H1 (cell line): ENCODE measurements around the gene NKAIN2. TPM values are rescaled to one million over a fixed set of nuclear protein-coding genes. Genes with fewer than 3 reads are reported as not detected.
A peak's percentile ranks its signal among the peaks of the same experiment; 100 is the strongest.

ENCODE experiments used
- CTCF ChIA-PET: fragments of 300-600 bp; sonication (Branson Sonifier 250); formaldehyde crosslinking; loops from one replicate; lab custom pipeline; 2021; ENCODE audit not compliant: partially characterized antibody; lab: Charles Lee
- POLR2A ChIA-PET: fragments of 300-600 bp; sonication (Branson Sonifier 250); formaldehyde crosslinking; loops from one replicate; lab custom pipeline; 2021; ENCODE audit warnings: inconsistent platforms; ENCODE audit not compliant: partially characterized antibody; lab: Charles Lee
- DNase-seq, 2 experiments: peaks; one replicate each; pipeline versions ENCODE4 v3.0.0 to v3.0.0-alpha.2; 2010 to 2022; ENCODE audit warnings: low spot score in 2 of 2, low read depth in 1 of 2, mixed read lengths in 1 of 2
- FAIRE-seq: peaks from 2 replicates; lab custom pipeline; 2011; peaks lifted over from hg19 to GRCh38; lab: Jason Lieb, UNC
- H2AFZ ChIP-seq: 2 replicates; pipeline ENCODE4 v1.8.1; 2012; ENCODE audit warnings: low read length, inconsistent platforms
- H2AK5ac ChIP-seq: 2 replicates; pipeline ENCODE4 v1.6.1; 2013; ENCODE audit warnings: low read depth, low read length
- H2BK120ac ChIP-seq: replicated peaks from 2 replicates; pipeline ENCODE3; 2013; ENCODE audit warnings: low read depth, low read length, inconsistent platforms
- H2BK12ac ChIP-seq: 2 replicates; pipeline ENCODE4 v1.6.1; 2013; ENCODE audit warnings: low read depth, low read length
- H2BK15ac ChIP-seq: 2 replicates; pipeline ENCODE4 v1.6.1; 2013; ENCODE audit warnings: low read length
- H2BK20ac ChIP-seq: 2 replicates; pipeline ENCODE4 v1.6.1; 2013; ENCODE audit warnings: low read length
- H2BK5ac ChIP-seq: 2 replicates; pipeline ENCODE4 v1.6.1; 2013; ENCODE audit warnings: low read depth, low read length
- H3K14ac ChIP-seq: 2 replicates; pipeline ENCODE4 v1.6.1; 2013; ENCODE audit warnings: inconsistent platforms; ENCODE audit not compliant: insufficient read length
- H3K18ac ChIP-seq: 2 replicates; pipeline ENCODE4 v1.6.1; 2013; ENCODE audit warnings: low read length; ENCODE audit errors: extremely low read depth
- H3K23ac ChIP-seq: 2 replicates; pipeline ENCODE4 v1.6.1; 2013; ENCODE audit warnings: inconsistent platforms; ENCODE audit not compliant: insufficient read length
- H3K23me2 ChIP-seq: 2 replicates; pipeline ENCODE4 v1.6.1; 2013; ENCODE audit warnings: low read depth, low read length
- H3K27ac ChIP-seq: 2 replicates; pipeline ENCODE4 v1.6.1; 2011; ENCODE audit warnings: low read depth, low read length, inconsistent platforms
- H3K27me3 ChIP-seq, 4 experiments: replicated peaks in 1 of 4; 1 replicate in 1 of 4; 2 replicates in 3 of 4; pipeline versions ENCODE4 v1.6.1 to v1.8.1; 2011 to 2013; ENCODE audit warnings: low read length in 3 of 4, mild to moderate bottlenecking in 3 of 4, inconsistent platforms in 2 of 4, mixed read lengths in 2 of 4, moderate library complexity in 1 of 4; ENCODE audit not compliant: control insufficient read depth in 3 of 4, insufficient read depth in 3 of 4; ENCODE audit errors: extremely low read depth in 1 of 4
- H3K36me3 ChIP-seq, 4 experiments: 2 replicates each; pipeline versions ENCODE4 v1.6.1 to v1.8.1; 2011 to 2013; ENCODE audit warnings: mild to moderate bottlenecking in 4 of 4, low read length in 3 of 4, moderate library complexity in 2 of 4, control low read depth in 1 of 4, inconsistent platforms in 1 of 4; ENCODE audit not compliant: insufficient read depth in 4 of 4, control insufficient read depth in 2 of 4
- H3K4ac ChIP-seq: replicated peaks from 2 replicates; pipeline ENCODE3; 2013; ENCODE audit warnings: low read length, low read depth, mixed read lengths, inconsistent platforms; ENCODE audit not compliant: insufficient read length
- H3K4me1 ChIP-seq, 4 experiments: replicated peaks in 1 of 4; 1 replicate in 1 of 4; 2 replicates in 3 of 4; pipeline versions ENCODE4 v1.6.1 to v1.8.1; 2011 to 2013; ENCODE audit warnings: low read length in 3 of 4, inconsistent platforms in 2 of 4, mixed read lengths in 1 of 4; ENCODE audit not compliant: insufficient read depth in 4 of 4, control insufficient read depth in 3 of 4
- H3K4me2 ChIP-seq, 2 experiments: 2 replicates each; pipeline versions ENCODE4 v1.6.1 to v1.8.1; 2011 to 2013; ENCODE audit warnings: low read depth in 2 of 2, low read length in 2 of 2, control low read depth in 1 of 2, inconsistent platforms in 1 of 2, mild to moderate bottlenecking in 1 of 2; ENCODE audit not compliant: insufficient read depth in 1 of 2
- H3K4me3 ChIP-seq, 4 experiments: fragments of 200-600, 300-600 bp in 1 of 4; sonication (generic), shearing (Covaris generic), sonication (Bioruptor Twin) in 1 of 4; 2 replicates each; pipeline versions ENCODE4 v1.5.1 to v1.8.1; 2011 to 2016; ENCODE audit warnings: low read length in 4 of 4, low read depth in 3 of 4, control low read depth in 2 of 4, inconsistent platforms in 2 of 4, mild to moderate bottlenecking in 2 of 4, mixed read lengths in 1 of 4, moderate library complexity in 1 of 4; ENCODE audit not compliant: insufficient read depth in 2 of 4; ENCODE audit errors: extremely low read depth in 1 of 4
- H3K56ac ChIP-seq: replicated peaks from 2 replicates; pipeline ENCODE3; 2013; ENCODE audit warnings: low read depth, mild to moderate bottlenecking, mixed read lengths, low read length, inconsistent platforms; ENCODE audit not compliant: insufficient read length
- H3K79me1 ChIP-seq: 2 replicates; pipeline ENCODE4 v1.6.1; 2013; ENCODE audit warnings: low read depth, low read length, control low read depth
- H3K79me2 ChIP-seq, 2 experiments: 2 replicates each; pipeline versions ENCODE4 v1.6.1 to v1.8.1; 2012 to 2013; ENCODE audit warnings: low read length in 2 of 2, mild to moderate bottlenecking in 2 of 2, inconsistent platforms in 1 of 2; ENCODE audit not compliant: insufficient read depth in 2 of 2, control insufficient read depth in 1 of 2
- H3K9ac ChIP-seq, 4 experiments: replicated peaks in 1 of 4; 1 replicate in 1 of 4; 2 replicates in 3 of 4; pipeline versions ENCODE4 v1.6.1 to v1.8.1; 2011 to 2013; ENCODE audit warnings: low read depth in 3 of 4, low read length in 3 of 4, control low read depth in 2 of 4, mild to moderate bottlenecking in 2 of 4, moderate library complexity in 2 of 4, inconsistent platforms in 1 of 4; ENCODE audit errors: extremely low read depth in 1 of 4
- H3K9me3 ChIP-seq, 2 experiments: 2 replicates each; pipeline versions ENCODE4 v1.6.1 to v1.8.1; 2012 to 2013; ENCODE audit warnings: mild to moderate bottlenecking in 2 of 2, moderate library complexity in 2 of 2, control low read depth in 1 of 2, inconsistent platforms in 1 of 2, low read depth in 1 of 2, low read length in 1 of 2, mixed read lengths in 1 of 2; ENCODE audit not compliant: insufficient read depth in 2 of 2
- H4K20me1 ChIP-seq, 2 experiments: replicated peaks in 1 of 2; 2 replicates each; pipeline versions ENCODE3 to v1.8.1; 2011 to 2013; ENCODE audit warnings: inconsistent platforms in 2 of 2, low read length in 2 of 2, mild to moderate bottlenecking in 1 of 2; ENCODE audit not compliant: insufficient read depth in 2 of 2, control insufficient read depth in 1 of 2
- H4K5ac ChIP-seq: 2 replicates; pipeline ENCODE4 v1.6.1; 2013; ENCODE audit warnings: low read length, low read depth, mixed read lengths, inconsistent platforms; ENCODE audit not compliant: insufficient read length
- H4K8ac ChIP-seq: 2 replicates; pipeline ENCODE4 v1.8.0; 2013; ENCODE audit warnings: mild to moderate bottlenecking, moderate library complexity, low read length, inconsistent platforms; ENCODE audit not compliant: insufficient read depth; ENCODE audit errors: extremely low read depth
- H4K91ac ChIP-seq: replicated peaks from 2 replicates; pipeline ENCODE3; 2013; ENCODE audit warnings: low read length, mixed read lengths, inconsistent platforms; ENCODE audit not compliant: insufficient read length
- BRCA1 ChIP-seq: IDR thresholded peaks from 2 replicates; pipeline ENCODE4 v1.6.1; 2012; ENCODE audit warnings: low read depth, low read length, improper control_type of control experiment
- RAD21 ChIP-seq, 2 experiments: IDR thresholded peaks in 1 of 2; conservative IDR thresholded peaks in 1 of 2; 2 replicates each; pipeline ENCODE4 v1.6.1; 2011; ENCODE audit warnings: low read depth in 2 of 2, low read length in 2 of 2, improper control_type of control experiment in 1 of 2, inconsistent platforms in 1 of 2, mild to moderate bottlenecking in 1 of 2, moderate library complexity in 1 of 2
- WGBS, 2 experiments: shearing (Covaris generic) in 1 of 2; methylation state at CpG; one replicate each; pipeline versions ENCODE4 v1.1.6 to v1.1.7; 2013 to 2015; ENCODE audit warnings: low lambda C conversion rate in 2 of 2, mixed read lengths in 2 of 2, inconsistent platforms in 1 of 2, low coverage in 1 of 2, missing lambda C conversion rate in 1 of 2; ENCODE audit not compliant: insufficient replicate concordance in 2 of 2, insufficient coverage in 1 of 2, insufficient read length in 1 of 2; ENCODE audit errors: extremely low coverage in 1 of 2, missing lambda C conversion rate in 1 of 2; 5-methylcytosine and 5-hydroxymethylcytosine counted together
- polyA plus RNA-seq, 7 experiments: library from polyadenylated mRNA; depleted of rRNA in 3 of 7; stranded (reverse) in 5 of 7; unstranded in 2 of 7; fragments of >200 nt in 5 of 7; fragments of 200-250 nt in 2 of 7; gene quantifications; 1 replicate in 5 of 7; 2 replicates in 1 of 7; 4 replicates in 1 of 7; pipeline versions ENCODE4 v1.2.1 to v1.2.3, GENCODE V29; 2011 to 2013; ENCODE audit warnings: missing spikeins in 2 of 7, mixed read lengths in 2 of 7
- total RNA-seq: library from RNA; stranded (reverse); fragmentation: NEBNext Ultra II Directional; extraction: Animal tissue kit (Norgen Biotek cat#: 25700); gene quantifications from 2 replicates; pipeline ENCODE4 v1.2.1, GENCODE V29; 2021

Gene NKAIN2
- total and polyA plus RNA-seq, 2 of the 8 experiments (the other 6 are each of a cell fraction or from before 2014, with no cell fraction given), result 0.20 to 0.34 TPM

GRCh38 chr6:124052120-124052519, 248.5 kb downstream of the NKAIN2 start:
- H4K91ac ChIP-seq, result no peak overlapping the region
- no peak overlapping the region for H3K23ac ChIP-seq
- no peak overlapping the region for H2BK5ac ChIP-seq
- H2BK15ac ChIP-seq, result no peak overlapping the region
- H3K9me3 ChIP-seq, result no peaks in the 10 kb centered on the region
- no peak overlapping the region for H2BK120ac ChIP-seq
- no peak overlapping the region for H3K4me2 ChIP-seq
- H2BK12ac ChIP-seq, result no peak overlapping the region
- no peaks in the 10 kb centered on the region for H3K23me2 ChIP-seq
- ChIA-PET CTCF (interaction anchor here (0.7 to 1.3 kb wide), 2 partner anchors 16 to 159 kb away, joined by 3 read pairs; no protein-coding TSS in a partner anchor), POLR2A (no interaction called here)
- H3K27me3 ChIP-seq, result no peaks in the 10 kb centered on the region
- no peak overlapping the region for H3K18ac ChIP-seq
- no peaks in the 10 kb centered on the region for H3K79me1 ChIP-seq
- H3K79me2 ChIP-seq, result no peaks in the 10 kb centered on the region
- no peaks in the 10 kb centered on the region for H3K36me3 ChIP-seq
- H3K56ac ChIP-seq, result no peak overlapping the region
- DNase-seq (no peak), FAIRE-seq (no peak)
- H3K4me3 ChIP-seq, result no peak overlapping the region
- no peaks in the 10 kb centered on the region for H3K4me1 ChIP-seq
- H3K27ac ChIP-seq, result no peak overlapping the region
- H3K9ac ChIP-seq, result no peak overlapping the region
- TF ChIP-seq RAD21 (IDR thresholded peaks at IDR 0.05 in 1 of 2, conservative IDR thresholded peaks at IDR 0.05 in 1 of 2; ENCODE audit: low read depth in 2 of 2, low read length in 2 of 2) (peak; percentile 3 to 27; a peak in 1 of 4 replicates), BRCA1 (no peak)
- no peak overlapping the region for H3K14ac ChIP-seq
- H4K5ac ChIP-seq, result no peak overlapping the region
- no peak overlapping the region for H2AK5ac ChIP-seq
- 91% methylated on average over 5 of the region's 5 CpGs; no CpG with 5 or more reads in 1 of the 2 experiments for WGBS, 2 experiments
- H2BK20ac ChIP-seq, result no peak overlapping the region
- H4K8ac ChIP-seq, result no peak overlapping the region
- H4K20me1 ChIP-seq, result no peaks in the 10 kb centered on the region
- H2AFZ ChIP-seq, result no peak overlapping the region
- no peak overlapping the region for H3K4ac ChIP-seq
